Measurements from ENCODE around the gene DSG3.

DNA sequence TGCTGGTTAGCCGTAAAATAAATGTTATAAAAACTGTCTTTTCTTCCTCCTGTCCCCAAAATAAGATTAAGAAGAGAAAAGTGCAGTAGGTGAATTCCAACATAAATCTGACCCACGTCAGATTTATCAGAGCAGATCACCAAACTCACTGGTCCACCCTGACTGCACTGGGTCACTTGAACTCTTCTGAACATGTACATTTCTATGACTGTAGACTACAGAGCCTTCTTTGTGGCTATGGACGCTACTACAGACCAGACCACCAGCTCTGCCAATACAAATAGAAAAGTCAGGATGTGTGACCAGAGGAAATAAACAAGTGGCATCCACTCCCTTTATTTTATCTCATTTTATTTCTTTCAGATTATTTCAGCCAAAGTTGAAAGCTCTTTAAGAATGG lies 62.0 kb downstream of the DSG3 start:
- TF ChIP-seq CTCF (IDR thresholded peaks at IDR 0.05) (no peak), POLR2AphosphoS5 (IDR thresholded peaks at IDR 0.05) (no peak)

Measured in gastroesophageal sphincter (tissue), 3 donors.